NCI-H82 treated with DMSO at 0.1 percent for 48 hours (cell line): ENCODE data around the gene CDC42BPB.
A peak's percentile ranks its signal among the peaks of the same experiment; 100 is the strongest.

Experiments
- DNase-seq: peaks from one replicate; lab custom pipeline; 2025; ENCODE audit not compliant: unreplicated experiment; lab: John Stamatoyannopoulos, UW

The CDC42BPB gene

GRCh38 chr14:103057372-103058163, at the start of gene CDC42BPB:
CDC42BPB (minus strand) TSS chr14:103057549; CDS start chr14:103057173, 376 bp downstream.
- DNase-seq: peak; percentile 43

- DNase-seq: no peak
Observed at GRCh38 chr14:103105580-103106150, 48.3 kb upstream of the CDC42BPB start.

- DNase-seq: no peak
Observed at GRCh38 chr14:103104654-103105452, 47.5 kb upstream of the CDC42BPB start.

GRCh38 chr14:103104389-103104653, 47.0 kb upstream of the CDC42BPB start:
- DNase-seq: no peak

GRCh38 chr14:103103461-103104388, 46.4 kb upstream of the CDC42BPB start:
- DNase-seq: peak; percentile 21

- DNase-seq: no peak
Observed at GRCh38 chr14:103102689-103103260, 45.4 kb upstream of the CDC42BPB start.

- DNase-seq: no peak
Observed at GRCh38 chr14:103101963-103102688, 44.8 kb upstream of the CDC42BPB start.

GRCh38 chr14:103101257-103101962, 44.1 kb upstream of the CDC42BPB start:
- no peak for DNase-seq

- DNase-seq: no peak
Observed at GRCh38 chr14:103100281-103101121, 43.2 kb upstream of the CDC42BPB start.

GRCh38 chr14:103099733-103100280, 42.5 kb upstream of the CDC42BPB start:
- DNase-seq: no peak

- DNase-seq: no peak
Observed at GRCh38 chr14:103099081-103099732, 41.9 kb upstream of the CDC42BPB start.

GRCh38 chr14:103097994-103098957, 40.9 kb upstream of the CDC42BPB start:
- DNase-seq: no peak

GRCh38 chr14:103097244-103097993, 40.1 kb upstream of the CDC42BPB start:
- DNase-seq: no peak

GRCh38 chr14:103096387-103096786, 39.0 kb upstream of the CDC42BPB start:
- no peak for DNase-seq

GRCh38 chr14:103095210-103095778, 37.9 kb upstream of the CDC42BPB start:
- no peak for DNase-seq
